Upper lobe of left lung (tissue), 4 donors: ENCODE measurements around the gene ELK3.

Source experiments
- CTCF ChIP-seq, 6 experiments: fragments of 450-650 bp in 4 of 6; fragments of 200-600 bp in 2 of 6; sonication (generic) in 2 of 6; IDR thresholded peaks; one replicate each; pipeline ENCODE4 v1.5.1; 2016 to 2019; ENCODE audit warnings: antibody characterized with exemption in 6 of 6
- EP300 ChIP-seq, 4 donors: sonication (generic); formaldehyde crosslinking; IDR thresholded peaks; one replicate each; pipeline ENCODE4 v1.5.1; 2017; ENCODE audit warnings: antibody characterized with exemption in 4 of 4, control low read depth in 2 of 4
- POLR2A ChIP-seq, 4 donors: fragments of 450-650 bp; IDR thresholded peaks; one replicate each; pipeline ENCODE4 v1.5.1; 2016 to 2017; ENCODE audit warnings: antibody characterized with exemption in 4 of 4, mild to moderate bottlenecking in 2 of 4
- POLR2AphosphoS5 ChIP-seq, 2 donors: sonication (generic); formaldehyde crosslinking; IDR thresholded peaks; one replicate each; pipeline ENCODE4 v1.5.1; 2017; ENCODE audit warnings: antibody characterized with exemption in 2 of 2

GRCh38 chr12:96241846-96242256 lies 47.7 kb downstream of the ELK3 start:
- peak; percentile 39 to 76 for TF ChIP-seq POLR2AphosphoS5 (IDR thresholded peaks at IDR 0.05)
- TF ChIP-seq CTCF (IDR thresholded peaks at IDR 0.05), result no peak
- TF ChIP-seq POLR2A (IDR thresholded peaks at IDR 0.05), result peak in 1 of 4 donors; percentile 11
- TF ChIP-seq EP300 (IDR thresholded peaks at IDR 0.05), result peak in 3 of 4 donors; percentile 30 to 85 (median 44)
